Calu3 (cell line): ENCODE measurements around the gene SPOCK1. TPM values are rescaled to one million over a fixed set of nuclear protein-coding genes. Genes with fewer than 3 reads are reported as not detected.

Experiments
- BruUV-seq: library from RNA; stranded (reverse); fragments of 400-500 nt; replicated peaks from 2 replicates; lab custom pipeline; 2021; lab: Mats Ljungman, UMichigan
- CTCF ChIA-PET: fragments of 300-600 bp; sonication (Branson Sonifier 250); formaldehyde crosslinking; loops from one replicate; lab custom pipeline; 2022; ENCODE audit warnings: antibody characterized with exemption; lab: Charles Lee
- DNase-seq: peaks from one replicate; pipeline ENCODE4 v3.0.0; 2022
- H3K27ac Mint-ChIP-seq: one replicate; pipeline ENCODE4 v1.8.0; 2022; ENCODE audit warnings: mixed read lengths; ENCODE audit not compliant: unreplicated experiment
- H3K27me3 Mint-ChIP-seq: one replicate; pipeline ENCODE4 v1.8.0; 2022; ENCODE audit warnings: mixed read lengths; ENCODE audit not compliant: unreplicated experiment
- H3K36me3 Mint-ChIP-seq: one replicate; pipeline ENCODE4 v1.8.0; 2022; ENCODE audit warnings: mild to moderate bottlenecking, moderate library complexity, mixed read lengths; ENCODE audit not compliant: insufficient read depth, unreplicated experiment
- H3K4me1 Mint-ChIP-seq: one replicate; pipeline ENCODE4 v1.8.0; 2022; ENCODE audit warnings: mild to moderate bottlenecking, low read depth, mixed read lengths; ENCODE audit not compliant: unreplicated experiment
- H3K4me3 Mint-ChIP-seq: one replicate; pipeline ENCODE4 v1.8.0; 2022; ENCODE audit warnings: mild to moderate bottlenecking, low read depth, moderate library complexity, mixed read lengths; ENCODE audit not compliant: unreplicated experiment
- H3K9me3 Mint-ChIP-seq: one replicate; pipeline ENCODE4 v1.8.0; 2022; ENCODE audit warnings: low read depth, mixed read lengths; ENCODE audit not compliant: unreplicated experiment
- intact Hi-C: fragments of 100-400 bp; cut with micrococcal nuclease; formaldehyde crosslinking; loops from one replicate; pipeline ENCODE4 v1.10.0; 2022; ENCODE audit not compliant: unreplicated experiment
- total RNA-seq: library from RNA; stranded (reverse); gene quantifications from 2 replicates; pipeline ENCODE4 v1.2.3, GENCODE V29; 2022
- TF ChIP-seq, protein P1 (sequence below): fragments of 200-600 bp; IDR thresholded peaks from one replicate; pipeline ENCODE4 v1.8.0; 2022; ENCODE audit warnings: antibody characterized with exemption; ENCODE audit not compliant: unreplicated experiment

Gene SPOCK1
- total RNA-seq, 1 experiment from 2014 or later, result 3.2 TPM

DNA sequence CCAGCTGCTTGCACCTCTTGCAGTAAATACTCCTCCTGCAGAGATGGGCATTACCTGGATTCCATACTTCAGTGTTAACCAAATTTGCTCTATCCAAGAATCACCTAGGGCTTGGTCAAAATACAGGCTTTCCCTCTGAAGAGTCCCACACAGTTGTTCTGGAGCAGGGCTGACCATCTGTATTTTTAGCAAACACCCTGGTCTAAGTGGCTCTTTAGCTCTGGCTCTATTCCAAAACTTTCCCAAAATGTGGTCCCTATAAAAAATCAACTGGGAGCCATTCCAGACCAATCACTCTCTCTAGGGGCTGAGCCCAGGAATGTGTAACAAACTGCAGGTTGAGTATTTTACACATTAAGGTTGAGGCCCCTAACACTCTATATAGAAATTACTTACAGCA lies 153.7 kb downstream of the SPOCK1 start:
- no peak for DNase-seq
- intact Hi-C loops, result no loop called here
- no peaks in the 10 kb centered on the region for H3K36me3 Mint-ChIP-seq
- no peak overlapping the region for H3K4me3 Mint-ChIP-seq
- peaks cover 48% of the 10 kb centered on the region for H3K4me1 Mint-ChIP-seq
- H3K27ac Mint-ChIP-seq, result no peak overlapping the region
- no TSS peak for BruUV-seq
- H3K27me3 Mint-ChIP-seq, result peaks cover 13% of the 10 kb centered on the region
- CTCF ChIA-PET, result interaction anchor here (1.0 to 1.1 kb wide), 5 partner anchors 18 to 397 kb away, joined by 3 to 10 read pairs (median 4); no protein-coding TSS in a partner anchor
- H3K9me3 Mint-ChIP-seq, result no peaks in the 10 kb centered on the region
- TF ChIP-seq, protein P1, sequence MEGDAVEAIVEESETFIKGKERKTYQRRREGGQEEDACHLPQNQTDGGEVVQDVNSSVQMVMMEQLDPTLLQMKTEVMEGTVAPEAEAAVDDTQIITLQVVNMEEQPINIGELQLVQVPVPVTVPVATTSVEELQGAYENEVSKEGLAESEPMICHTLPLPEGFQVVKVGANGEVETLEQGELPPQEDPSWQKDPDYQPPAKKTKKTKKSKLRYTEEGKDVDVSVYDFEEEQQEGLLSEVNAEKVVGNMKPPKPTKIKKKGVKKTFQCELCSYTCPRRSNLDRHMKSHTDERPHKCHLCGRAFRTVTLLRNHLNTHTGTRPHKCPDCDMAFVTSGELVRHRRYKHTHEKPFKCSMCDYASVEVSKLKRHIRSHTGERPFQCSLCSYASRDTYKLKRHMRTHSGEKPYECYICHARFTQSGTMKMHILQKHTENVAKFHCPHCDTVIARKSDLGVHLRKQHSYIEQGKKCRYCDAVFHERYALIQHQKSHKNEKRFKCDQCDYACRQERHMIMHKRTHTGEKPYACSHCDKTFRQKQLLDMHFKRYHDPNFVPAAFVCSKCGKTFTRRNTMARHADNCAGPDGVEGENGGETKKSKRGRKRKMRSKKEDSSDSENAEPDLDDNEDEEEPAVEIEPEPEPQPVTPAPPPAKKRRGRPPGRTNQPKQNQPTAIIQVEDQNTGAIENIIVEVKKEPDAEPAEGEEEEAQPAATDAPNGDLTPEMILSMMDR, result no peak

- H3K9me3 Mint-ChIP-seq, result no peaks in the 10 kb centered on the region
- peak; percentile 62 for DNase-seq
- intact Hi-C loops, result no loop called here
- TF ChIP-seq, protein P1, result peak; percentile 75
- CTCF ChIA-PET, result interaction anchor here (1.0 to 1.1 kb wide), 5 partner anchors 19 to 398 kb away, joined by 3 to 10 read pairs (median 4); no protein-coding TSS in a partner anchor
- peaks cover 48% of the 10 kb centered on the region for H3K4me1 Mint-ChIP-seq
- BruUV-seq, result no TSS peak
- no peak overlapping the region for H3K4me3 Mint-ChIP-seq
- no peaks in the 10 kb centered on the region for H3K36me3 Mint-ChIP-seq
- H3K27me3 Mint-ChIP-seq, result peaks cover 7% of the 10 kb centered on the region
- no peak overlapping the region for H3K27ac Mint-ChIP-seq
Measured at GRCh38 chr5:137344723-137345322, 154.3 kb downstream of the SPOCK1 start.

DNA sequence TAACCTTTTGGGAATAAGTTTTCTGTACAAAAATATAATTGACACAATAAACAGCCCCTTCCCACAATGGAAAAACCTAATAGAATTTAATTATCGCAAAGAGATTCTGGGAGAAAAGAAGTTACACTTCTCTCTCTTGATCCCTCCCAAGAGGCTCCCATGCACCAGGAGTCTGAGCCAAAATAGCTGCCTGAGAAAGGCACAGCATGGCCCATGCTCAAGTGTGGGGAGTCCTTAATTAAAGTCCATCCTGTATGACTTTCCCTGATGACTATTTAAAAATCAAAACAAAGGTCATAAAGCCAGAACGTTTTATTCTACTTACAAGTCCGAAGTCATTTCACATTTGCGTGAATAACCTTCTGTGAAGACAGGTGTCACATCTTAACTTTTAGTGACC lies 155.1 kb downstream of the SPOCK1 start:
- intact Hi-C loops, result no loop called here
- Mint-ChIP-seq H3K36me3 (no peaks in the 10 kb centered on the region), H3K4me1 (peaks cover 45% of the 10 kb centered on the region), H3K9me3 (no peaks in the 10 kb centered on the region), H3K4me3 (no peak overlapping the region), H3K27ac (no peak overlapping the region), H3K27me3 (no peaks in the 10 kb centered on the region)
- TF ChIP-seq, protein P1, result no peak
- BruUV-seq, result no TSS peak
- DNase-seq, result no peak
- CTCF ChIA-PET, result no interaction called here

GRCh38 chr5:137342764-137343163 lies 156.4 kb downstream of the SPOCK1 start:
- H3K4me1 Mint-ChIP-seq, result peaks cover 38% of the 10 kb centered on the region
- TF ChIP-seq, protein P1, result no peak
- H3K4me3 Mint-ChIP-seq, result no peak overlapping the region
- CTCF ChIA-PET, result interaction anchor here (0.6 to 1.0 kb wide), 4 partner anchors 11 to 262 kb away, joined by 3 to 4 read pairs (median 3); no protein-coding TSS in a partner anchor
- no peaks in the 10 kb centered on the region for H3K9me3 Mint-ChIP-seq
- H3K27ac Mint-ChIP-seq, result no peak overlapping the region
- intact Hi-C loops, result no loop called here
- DNase-seq, result peak; percentile 7
- peaks cover 2% of the 10 kb centered on the region for H3K27me3 Mint-ChIP-seq
- H3K36me3 Mint-ChIP-seq, result no peaks in the 10 kb centered on the region
- BruUV-seq, result no TSS peak
